HG02763 (cell line): ENCODE results near the gene ASB15.
"Not testable (repeated sequence)": the region's sequence is repeated elsewhere in the genome, so short reads cannot be mapped to it uniquely, and the experiment has no call there.

Experiments used
- ATAC-seq: cut with Tn5 transposase; IDR thresholded peaks from one replicate; pipeline ENCODE4 v1.9.1; 2021; ENCODE audit warnings: mild to moderate bottlenecking, moderate library complexity; ENCODE audit not compliant: unreplicated experiment

The ASB15 gene

GRCh38 chr7:123634011-123634573, 32.5 kb downstream of the ASB15 start:
- not testable (repeated sequence) for ATAC-seq

GRCh38 chr7:123635551-123636359, 34.1 kb downstream of the ASB15 start:
- no peak for ATAC-seq

- no peak for ATAC-seq
Measured at GRCh38 chr7:123637203-123637602, 35.6 kb downstream of the ASB15 start.

- no peak for ATAC-seq
Measured at GRCh38 chr7:123637878-123638277, 36.3 kb downstream of the ASB15 start.

- no peak for ATAC-seq
Measured at GRCh38 chr7:123639631-123640030, 38.0 kb downstream of the ASB15 start.

GRCh38 chr7:123640583-123640982, 39.0 kb downstream of the ASB15 start:
- ATAC-seq = no peak

- ATAC-seq = no peak
Measured at GRCh38 chr7:123641901-123642300, 40.3 kb downstream of the ASB15 start.

GRCh38 chr7:123643495-123644441, 42.1 kb downstream of the ASB15 start:
- no peak for ATAC-seq

- ATAC-seq = no peak
Measured at GRCh38 chr7:123645516-123645915, 43.9 kb downstream of the ASB15 start.

- ATAC-seq = no peak
Measured at GRCh38 chr7:123647106-123647730, 45.6 kb downstream of the ASB15 start.

GRCh38 chr7:123649964-123650363, 48.3 kb downstream of the ASB15 start:
- no peak for ATAC-seq

- no peak for ATAC-seq
Measured at GRCh38 chr7:123650595-123650994, 49.0 kb downstream of the ASB15 start.

GRCh38 chr7:123652406-123652805, 50.8 kb downstream of the ASB15 start:
- ATAC-seq = no peak

- ATAC-seq = no peak
Measured at GRCh38 chr7:123653162-123653561, 51.5 kb downstream of the ASB15 start.

- no peak for ATAC-seq
Measured at GRCh38 chr7:123655614-123656013, 54.0 kb downstream of the ASB15 start, which contains the start of gene LMOD2. LMOD2 (plus strand) TSS chr7:123655866; CDS start chr7:123655964, 98 bp downstream.

- no peak for ATAC-seq
Measured at GRCh38 chr7:123656544-123657303, 55.1 kb downstream of the ASB15 start.

GRCh38 chr7:123657304-123657685, 55.7 kb downstream of the ASB15 start:
- ATAC-seq = no peak

- no peak for ATAC-seq
Measured at GRCh38 chr7:123658023-123658422, 56.4 kb downstream of the ASB15 start.

- ATAC-seq = no peak
Measured at GRCh38 chr7:123660514-123661354, 59.1 kb downstream of the ASB15 start.
